ACC112 (cell line): ENCODE measurements around the gene BEST4.
"Not testable (repeated sequence)": the region's sequence is repeated elsewhere in the genome, so short reads cannot be mapped to it uniquely, and the experiment has no call there.

ENCODE experiments used
- H2AFZ ChIP-seq: fragments of 200-600 bp; sonication (generic); one replicate; pipeline ENCODE4 v1.6.0; 2017; ENCODE audit warnings: antibody characterized with exemption, low read length; ENCODE audit not compliant: unreplicated experiment
- H3K27ac ChIP-seq: fragments of 200-600 bp; sonication (generic); 2 replicates; pipeline ENCODE4 v1.5.1; 2014; ENCODE audit warnings: low read depth, mild to moderate bottlenecking, antibody characterized with exemption, low read length, moderate library complexity
- H3K27me3 ChIP-seq: fragments of 200-600 bp; sonication (generic); 2 replicates; pipeline ENCODE4 v1.6.1; 2014; ENCODE audit warnings: mild to moderate bottlenecking, antibody characterized with exemption, low read length, moderate library complexity, mixed read lengths; ENCODE audit not compliant: insufficient read depth
- H3K36me3 ChIP-seq: fragments of 200-600 bp; sonication (generic); 2 replicates; pipeline ENCODE4 v1.6.1; 2016; ENCODE audit warnings: mild to moderate bottlenecking, antibody characterized with exemption, low read length, moderate library complexity, mixed read lengths; ENCODE audit not compliant: insufficient read depth
- H3K4me1 ChIP-seq: fragments of 200-600 bp; sonication (generic); one replicate; pipeline ENCODE4 v1.6.1; 2016; ENCODE audit warnings: low read length, mixed read lengths; ENCODE audit not compliant: insufficient read depth, unreplicated experiment, control insufficient read depth
- H3K4me3 ChIP-seq: fragments of 200-600 bp; sonication (generic); 2 replicates; pipeline ENCODE4 v1.5.1; 2014; ENCODE audit warnings: mild to moderate bottlenecking, low read depth, low read length
- H3K79me2 ChIP-seq: fragments of 200-600 bp; sonication (generic); one replicate; pipeline ENCODE4 v1.6.0; 2016; ENCODE audit warnings: low read length; ENCODE audit not compliant: control insufficient read depth, unreplicated experiment, insufficient read depth

BEST4 gene

GRCh38 chr1:44827197-44828002, 39.4 kb upstream of the BEST4 start:
- no peaks in the 10 kb centered on the region for H3K27me3 ChIP-seq
- no peak overlapping the region for H3K4me3 ChIP-seq
- peaks cover 6% of the 10 kb centered on the region for H3K4me1 ChIP-seq
- H3K79me2 ChIP-seq, result no peaks in the 10 kb centered on the region
- H2AFZ ChIP-seq, result no peak overlapping the region
- H3K36me3 ChIP-seq, result no peaks in the 10 kb centered on the region
- no peak overlapping the region for H3K27ac ChIP-seq

DNA sequence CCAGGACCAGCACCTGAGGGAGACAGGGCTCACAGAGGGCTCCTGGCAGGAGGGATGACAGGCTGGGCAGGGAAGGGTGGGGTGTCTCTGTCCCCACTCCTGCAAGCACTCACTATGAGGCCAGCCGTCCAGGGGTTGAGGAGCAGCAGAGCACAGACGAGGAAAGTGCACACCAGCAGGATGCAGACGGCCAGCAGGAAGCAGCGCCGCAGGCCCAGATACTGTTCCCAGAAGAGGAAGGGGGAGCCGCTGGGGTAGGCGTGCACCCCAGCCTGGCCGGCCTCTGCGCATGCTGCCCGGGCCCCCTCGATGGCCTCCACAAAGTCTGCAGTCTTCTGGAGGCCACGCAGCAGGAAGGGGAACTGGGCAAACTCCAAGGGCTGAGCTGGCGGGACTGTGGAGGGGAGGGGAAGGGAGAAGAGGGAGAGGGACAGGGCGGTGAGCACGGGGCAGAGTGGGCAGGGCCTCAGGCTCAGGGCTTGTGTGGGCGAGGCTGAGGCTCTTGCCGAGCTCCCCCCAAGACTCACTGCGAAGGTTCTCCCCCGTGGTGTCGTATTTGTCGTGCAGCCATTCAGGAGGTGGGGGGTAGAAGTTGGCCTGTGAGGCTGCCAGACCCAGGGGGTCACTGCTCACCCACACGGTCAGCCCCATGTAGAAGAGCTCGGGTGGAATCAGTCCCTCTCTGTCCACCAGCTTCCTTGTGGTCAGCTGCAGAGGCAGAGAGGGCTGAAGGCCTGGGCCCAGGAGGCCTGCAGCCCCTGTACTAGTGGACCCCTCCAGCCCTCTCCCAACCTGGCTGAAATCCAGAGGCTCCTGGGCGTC, 38.6 kb upstream of the BEST4 start:
- no peaks in the 10 kb centered on the region for H3K36me3 ChIP-seq
- no peak overlapping the region for H3K4me3 ChIP-seq
- H3K27me3 ChIP-seq, result no peaks in the 10 kb centered on the region
- no peak overlapping the region for H3K27ac ChIP-seq
- H2AFZ ChIP-seq, result peak overlapping the region; percentile 44
- peaks cover 6% of the 10 kb centered on the region for H3K4me1 ChIP-seq
- H3K79me2 ChIP-seq, result no peaks in the 10 kb centered on the region

DNA sequence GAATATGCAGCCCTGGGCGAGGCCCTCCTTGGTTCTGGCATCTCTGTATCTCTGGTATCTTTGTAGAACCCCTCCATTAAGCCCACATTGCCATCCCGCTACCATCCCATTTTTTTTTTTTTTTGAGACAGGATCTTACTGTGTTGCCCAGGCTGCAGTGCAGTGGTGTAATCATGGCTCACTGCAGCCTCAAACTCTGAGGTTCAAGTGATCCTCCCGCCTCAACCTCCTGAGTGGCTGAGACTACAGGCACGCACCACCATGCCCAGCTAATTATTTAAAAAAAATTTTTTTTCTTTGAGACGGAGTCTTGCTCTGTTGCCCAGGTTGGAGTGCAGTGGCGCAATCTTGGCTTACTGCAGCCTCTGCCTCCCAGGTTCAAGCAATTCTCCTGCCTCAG, 36.4 kb upstream of the BEST4 start:
- H3K36me3 ChIP-seq, H3K27me3 ChIP-seq, H3K4me3 ChIP-seq, H3K27ac ChIP-seq, H2AFZ ChIP-seq, H3K79me2 ChIP-seq: not testable (repeated sequence)
- H3K4me1 ChIP-seq, result peaks cover 10% of the 10 kb centered on the region

GRCh38 chr1:44822981-44823451, 35.0 kb upstream of the BEST4 start:
- Histone ChIP-seq H2AFZ (no peak overlapping the region), H3K4me3 (no peak overlapping the region), H3K27me3 (no peaks in the 10 kb centered on the region), H3K4me1 (peaks cover 13% of the 10 kb centered on the region), H3K27ac (no peak overlapping the region), H3K79me2 (no peaks in the 10 kb centered on the region), H3K36me3 (no peaks in the 10 kb centered on the region)

DNA sequence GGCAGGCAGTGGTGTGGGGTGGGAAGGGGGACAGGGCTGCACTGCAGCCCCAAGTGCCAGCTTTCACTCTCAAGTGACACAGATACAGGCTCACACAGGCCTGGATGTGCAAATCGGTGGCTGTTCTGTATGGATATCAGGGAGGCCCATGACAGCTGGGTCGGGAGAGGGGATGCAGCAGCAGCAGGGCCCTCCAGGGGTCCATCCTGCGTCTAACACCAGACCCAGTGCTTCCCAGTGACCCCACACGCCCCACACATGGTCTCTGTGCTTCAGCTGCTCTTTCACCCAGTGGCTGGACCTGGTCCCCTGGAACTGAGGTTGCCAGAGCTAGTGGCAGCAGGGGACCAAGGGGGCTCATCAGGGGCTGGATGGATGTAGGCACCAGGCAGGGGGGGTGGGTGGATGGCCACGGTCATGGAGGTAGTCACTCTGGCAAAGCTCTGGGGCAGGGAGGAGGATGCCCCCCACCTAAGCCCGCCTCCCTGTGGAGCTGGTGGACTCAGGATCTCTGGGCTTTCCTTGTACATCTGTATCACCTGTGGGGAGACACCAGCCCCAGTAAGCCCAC, 34.2 kb upstream of the BEST4 start:
- H3K79me2 ChIP-seq, result no peaks in the 10 kb centered on the region
- no peaks in the 10 kb centered on the region for H3K27me3 ChIP-seq
- no peak overlapping the region for H3K4me3 ChIP-seq
- H3K27ac ChIP-seq, result no peak overlapping the region
- H2AFZ ChIP-seq, result no peak overlapping the region
- peaks cover 13% of the 10 kb centered on the region for H3K4me1 ChIP-seq
- no peaks in the 10 kb centered on the region for H3K36me3 ChIP-seq

- H2AFZ ChIP-seq, result no peak overlapping the region
- no peak overlapping the region for H3K27ac ChIP-seq
- H3K79me2 ChIP-seq, result no peaks in the 10 kb centered on the region
These were observed 33.3 kb upstream of the BEST4 start for GRCh38 chr1:44821240-44821715.

DNA sequence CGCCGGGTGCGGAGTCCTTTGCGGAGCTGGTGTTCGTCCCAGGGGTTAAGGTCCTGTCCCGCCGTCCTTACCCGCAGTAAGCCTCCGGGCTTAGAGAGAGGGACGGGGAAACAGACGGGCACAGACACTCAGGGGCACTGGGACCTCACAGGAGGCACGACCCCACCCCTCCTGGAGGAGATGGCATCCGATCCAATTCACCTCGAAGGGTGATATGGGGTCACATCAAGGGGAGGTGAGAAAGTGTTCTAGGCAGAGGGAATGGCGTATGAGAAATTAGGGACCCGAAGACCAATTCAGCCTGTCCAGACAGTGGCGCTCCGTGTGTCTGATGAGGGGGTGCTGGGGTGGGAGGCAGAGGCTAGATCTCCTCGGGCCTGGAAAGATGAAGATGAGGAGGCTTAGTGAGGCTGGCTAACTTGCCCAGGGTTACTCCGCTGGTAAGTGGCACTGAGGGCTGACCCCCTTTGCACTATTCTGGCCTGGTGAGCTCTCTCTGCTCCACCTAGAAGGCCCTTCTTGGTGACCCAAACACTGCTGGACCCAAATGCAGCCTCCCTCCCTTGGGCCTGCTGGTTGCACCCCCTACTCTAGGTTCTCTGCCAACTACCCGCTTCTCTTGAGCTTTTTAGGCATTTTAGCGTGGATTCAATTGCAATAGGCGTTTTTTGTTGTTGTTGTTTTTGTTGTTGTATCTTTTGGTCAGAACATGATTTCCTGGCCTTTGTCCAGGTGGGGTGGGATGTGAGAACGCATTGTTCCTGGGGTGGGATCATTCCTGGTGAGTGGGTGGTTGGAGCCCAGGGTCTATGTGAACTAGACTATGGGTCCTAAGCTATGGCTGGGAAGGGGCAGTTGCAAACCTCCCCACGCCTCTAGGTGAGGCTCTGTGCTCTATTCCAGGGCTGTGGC, 32.6 kb upstream of the BEST4 start:
- H3K27ac ChIP-seq, result peak overlapping the region; percentile 99; the same call in 1 of the 2 replicates
- peak overlapping the region; percentile 77 for H3K4me3 ChIP-seq
- no peaks in the 10 kb centered on the region for H3K79me2 ChIP-seq
- H3K4me1 ChIP-seq, result peaks cover 10% of the 10 kb centered on the region
- peaks cover 4% of the 10 kb centered on the region; the same call in 1 of the 2 replicates for H3K36me3 ChIP-seq
- peak overlapping the region; percentile 59 for H2AFZ ChIP-seq
- no peaks in the 10 kb centered on the region for H3K27me3 ChIP-seq

More at GRCh38 chr1:44821240-44821715, 33.3 kb upstream of the BEST4 start:
- no peaks in the 10 kb centered on the region; the same call in 1 of the 2 replicates for H3K36me3 ChIP-seq
- peaks cover 8% of the 10 kb centered on the region for H3K4me1 ChIP-seq
- H3K27me3 ChIP-seq, result no peaks in the 10 kb centered on the region
- H3K4me3 ChIP-seq, result no peak overlapping the region

DNA sequence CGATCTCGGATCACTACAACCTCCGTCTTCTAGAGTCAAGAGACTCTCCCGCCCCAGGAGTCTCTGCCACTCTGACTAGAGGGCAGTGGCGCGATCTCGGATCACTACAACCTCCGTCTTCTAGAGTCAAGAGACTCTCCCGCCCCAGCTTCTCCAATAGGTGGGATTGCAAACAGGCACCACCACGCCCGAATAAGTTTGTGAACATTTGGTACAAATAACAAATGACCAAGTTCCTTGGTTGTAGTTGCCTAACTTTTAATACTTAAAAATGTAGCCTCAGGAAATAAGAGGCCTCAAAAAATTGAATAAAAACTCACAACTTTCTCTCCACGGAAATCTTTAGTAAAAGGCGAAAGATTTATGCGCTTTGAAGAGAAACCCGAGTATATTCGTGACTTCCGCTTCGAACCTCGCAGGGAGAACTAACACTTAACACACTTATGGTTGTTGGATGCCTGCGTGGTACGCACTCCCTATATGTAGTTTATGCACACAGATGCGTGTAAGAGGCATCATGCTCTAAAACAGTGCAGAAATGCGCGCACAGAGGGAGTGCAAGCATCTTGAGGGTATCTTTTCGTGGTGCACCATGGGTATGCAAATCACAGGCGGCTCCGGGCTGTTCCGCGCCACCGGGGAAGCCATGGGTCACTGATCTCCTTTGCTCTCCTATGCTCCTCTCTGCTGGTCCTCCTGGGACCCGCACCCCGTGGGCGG, 31.8 kb upstream of the BEST4 start:
- peaks cover 18% of the 10 kb centered on the region for H3K4me1 ChIP-seq
- H3K27me3 ChIP-seq, result no peaks in the 10 kb centered on the region
- H3K4me3 ChIP-seq, result peak overlapping the region; percentile 77
- peak overlapping the region; percentile 59 for H2AFZ ChIP-seq
- H3K79me2 ChIP-seq, result peaks cover 3% of the 10 kb centered on the region
- peak overlapping the region; percentile 99 for H3K27ac ChIP-seq
- peaks cover 12% of the 10 kb centered on the region for H3K36me3 ChIP-seq

- peaks cover 19% of the 10 kb centered on the region for H3K4me1 ChIP-seq
- H2AFZ ChIP-seq, result no peak overlapping the region
- H3K27ac ChIP-seq, result peak overlapping the region; percentile 99
- H3K4me3 ChIP-seq, result peak overlapping the region; percentile 77
- no peaks in the 10 kb centered on the region for H3K27me3 ChIP-seq
- H3K36me3 ChIP-seq, result peaks cover 12% of the 10 kb centered on the region
- peaks cover 4% of the 10 kb centered on the region for H3K79me2 ChIP-seq
These were observed 31.2 kb upstream of the BEST4 start for GRCh38 chr1:44819196-44819607.
